Gastrocnemius medialis (tissue), 4 donors: Measurements from ENCODE around the gene PSMA1. TPM values are rescaled to one million over a fixed set of nuclear protein-coding genes. Genes with fewer than 3 reads are reported as not detected.

ENCODE experiments used
- ATAC-seq, 2 donors: fragments of 150-250 bp; one replicate each; pipeline ENCODE4 v1.9.1; 2016
- DNase-seq, 2 donors: peaks; one replicate each; pipeline ENCODE4 v3.0.0-alpha.2; 2019
- H3K27ac ChIP-seq, 4 donors: fragments of 200-600 bp; sonication (generic); 1 replicate in 1 of 4; 2 replicates in 3 of 4; pipeline ENCODE4 v1.5.1; 2016 to 2018; ENCODE audit warnings: mild to moderate bottlenecking in 2 of 4, moderate library complexity in 1 of 4
- H3K27me3 ChIP-seq, 3 donors: fragments of 200-600 bp; sonication (generic) in 2 of 3; 1 replicate in 1 of 3; 2 replicates in 2 of 3; pipeline versions ENCODE4 v1.5.1 to v1.6.0; 2016 to 2019; ENCODE audit warnings: mild to moderate bottlenecking in 1 of 3, moderate library complexity in 1 of 3
- H3K36me3 ChIP-seq, 2 donors: fragments of 200-600 bp; sonication (generic) in 1 of 2; one replicate each; pipeline ENCODE4 v1.5.1; 2017 to 2018
- H3K4me1 ChIP-seq, 2 donors: fragments of 200-600 bp; sonication (generic) in 1 of 2; one replicate each; pipeline ENCODE4 v1.5.1; 2016 to 2017; ENCODE audit warnings: mild to moderate bottlenecking in 2 of 2
- H3K4me3 ChIP-seq, 4 donors: fragments of 200-600 bp; sonication (generic) in 3 of 4; 1 replicate in 1 of 4; 2 replicates in 3 of 4; pipeline ENCODE4 v1.5.1; 2016 to 2019; ENCODE audit warnings: mild to moderate bottlenecking in 2 of 4
- H3K9me3 ChIP-seq, 3 donors: fragments of 200-600 bp; sonication (generic) in 2 of 3; 1 replicate in 1 of 3; 2 replicates in 2 of 3; pipeline ENCODE4 v1.5.1; 2016 to 2019
- POLR2A ChIP-seq, 2 donors: fragments of 450-650 bp; IDR thresholded peaks; one replicate each; pipeline ENCODE4 v1.6.1; 2017; ENCODE audit warnings: antibody characterized with exemption in 2 of 2, mild to moderate bottlenecking in 2 of 2, moderate library complexity in 2 of 2
- in situ Hi-C, 4 donors: fragments of 200-750 bp; cut with MboI; loops; one replicate each; pipeline versions ENCODE4 v1.15.0 to v1.8.0; 2017; ENCODE audit warnings: low sequenced_read_pairs in 4 of 4
- intact Hi-C: fragments of 100-400 bp; cut with DNase I; formaldehyde crosslinking; loops from one replicate; pipeline ENCODE4 v1.15.1; 2023; ENCODE audit warnings: low total_unique reads
- total RNA-seq, 4 donors: library from RNA; depleted of rRNA; stranded (reverse); fragments of >200 nt; gene quantifications; one replicate each; pipeline versions ENCODE4 v1.1.0 to v1.2.3, GENCODE V29; 2016
- TF ChIP-seq, protein P1 (sequence below), 5 experiments: fragments of 450-650 bp in 3 of 5; fragments of 200-600 bp in 2 of 5; sonication (generic) in 2 of 5; IDR thresholded peaks in 4 of 5; conservative IDR thresholded peaks in 1 of 5; 1 replicate in 4 of 5; 2 replicates in 1 of 5; pipeline ENCODE4 v1.5.1; 2016 to 2019; ENCODE audit warnings: antibody characterized with exemption in 5 of 5, mild to moderate bottlenecking in 3 of 5, moderate library complexity in 3 of 5

PSMA1 gene
- total RNA-seq, 4 donors from 2014 or later: 202 to 215 (median 206) TPM

DNA sequence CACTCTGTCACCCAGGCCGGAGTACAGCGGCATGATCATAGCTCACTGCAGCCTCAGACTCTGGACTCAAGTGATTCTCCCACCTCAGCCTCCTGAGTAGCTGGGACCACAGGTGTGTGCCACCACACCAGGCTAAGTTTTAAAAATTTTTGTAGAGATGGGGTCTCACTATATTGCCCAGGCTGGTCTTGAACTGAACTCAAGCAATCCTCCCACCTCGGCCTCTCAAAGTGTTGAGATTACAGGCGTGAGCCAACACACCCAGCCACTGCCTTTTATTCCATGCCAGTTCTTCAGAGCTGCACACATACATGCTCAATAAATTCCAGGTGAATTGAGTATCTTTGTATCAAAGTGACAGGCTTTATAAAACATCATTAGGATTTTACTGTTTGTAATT, 18.1 kb downstream of the PSMA1 start:
- Histone ChIP-seq H3K27ac (no peak overlapping the region), H3K4me1 (peaks cover 14 to 22% of the 10 kb centered on the region in 2 donors), H3K27me3 (no peaks in the 10 kb centered on the region), H3K9me3 (no peaks in the 10 kb centered on the region), H3K36me3 (peaks cover 3 to 44% of the 10 kb centered on the region in 2 donors), H3K4me3 (no peak overlapping the region)
- in situ Hi-C loops (loop anchor here in 1 of 4 donors (25.0 kb wide), 1 partner anchor 385 kb away; the partner anchor contains the start of gene CYP2R1), intact Hi-C loops (no loop called here)
- ATAC-seq (no peak), DNase-seq (no peak)
- TF ChIP-seq, protein P1, sequence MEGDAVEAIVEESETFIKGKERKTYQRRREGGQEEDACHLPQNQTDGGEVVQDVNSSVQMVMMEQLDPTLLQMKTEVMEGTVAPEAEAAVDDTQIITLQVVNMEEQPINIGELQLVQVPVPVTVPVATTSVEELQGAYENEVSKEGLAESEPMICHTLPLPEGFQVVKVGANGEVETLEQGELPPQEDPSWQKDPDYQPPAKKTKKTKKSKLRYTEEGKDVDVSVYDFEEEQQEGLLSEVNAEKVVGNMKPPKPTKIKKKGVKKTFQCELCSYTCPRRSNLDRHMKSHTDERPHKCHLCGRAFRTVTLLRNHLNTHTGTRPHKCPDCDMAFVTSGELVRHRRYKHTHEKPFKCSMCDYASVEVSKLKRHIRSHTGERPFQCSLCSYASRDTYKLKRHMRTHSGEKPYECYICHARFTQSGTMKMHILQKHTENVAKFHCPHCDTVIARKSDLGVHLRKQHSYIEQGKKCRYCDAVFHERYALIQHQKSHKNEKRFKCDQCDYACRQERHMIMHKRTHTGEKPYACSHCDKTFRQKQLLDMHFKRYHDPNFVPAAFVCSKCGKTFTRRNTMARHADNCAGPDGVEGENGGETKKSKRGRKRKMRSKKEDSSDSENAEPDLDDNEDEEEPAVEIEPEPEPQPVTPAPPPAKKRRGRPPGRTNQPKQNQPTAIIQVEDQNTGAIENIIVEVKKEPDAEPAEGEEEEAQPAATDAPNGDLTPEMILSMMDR (IDR thresholded peaks at IDR 0.05 in 4 of 5, conservative IDR thresholded peaks at IDR 0.05 in 1 of 5): no peak
- TF ChIP-seq POLR2A (IDR thresholded peaks at IDR 0.05): no peak

DNA sequence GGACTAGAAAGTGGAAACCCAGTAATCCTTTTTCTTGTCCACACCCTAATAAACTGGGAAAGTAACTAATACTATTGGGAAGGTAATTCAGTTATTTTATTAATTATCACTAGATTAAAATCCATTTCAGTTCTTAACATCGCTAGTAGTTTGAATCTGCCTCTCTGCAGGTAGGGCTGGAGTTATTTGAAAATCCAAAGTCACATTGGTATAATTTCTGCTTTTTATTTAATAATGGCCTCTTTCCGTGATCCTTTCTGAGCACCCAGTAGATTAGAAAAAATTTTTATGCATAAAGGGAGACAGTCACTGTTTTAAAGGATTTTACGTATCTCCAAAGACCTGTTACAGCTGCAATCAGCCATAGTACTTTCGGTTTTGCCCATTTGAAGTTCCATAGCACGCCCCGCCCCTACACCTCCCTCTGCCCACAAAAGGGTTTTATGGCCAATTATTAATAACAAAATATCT, 20.0 kb downstream of the PSMA1 start:
- DNase-seq (peak; percentile 10 to 23), ATAC-seq (peak; percentile 37 to 67)
- peaks cover under 1 to 35% of the 10 kb centered on the region in 2 donors for H3K36me3 ChIP-seq
- H3K4me1 ChIP-seq: peaks cover 19 to 37% of the 10 kb centered on the region in 2 donors
- peak overlapping the region; percentile 72 to 96 (median 84) for H3K4me3 ChIP-seq
- TF ChIP-seq, protein P1 (IDR thresholded peaks at IDR 0.05 in 4 of 5, conservative IDR thresholded peaks at IDR 0.05 in 1 of 5): no peak
- no peak for TF ChIP-seq POLR2A (IDR thresholded peaks at IDR 0.05)
- no peaks in the 10 kb centered on the region for H3K9me3 ChIP-seq
- H3K27me3 ChIP-seq: no peaks in the 10 kb centered on the region
- peak overlapping the region; percentile 88 to 94 (median 92) for H3K27ac ChIP-seq
- intact Hi-C loops: no loop called here
- in situ Hi-C loops: loop anchor here in 1 of 4 donors (25.0 kb wide), 1 partner anchor 387 kb away; the partner anchor contains the start of gene CYP2R1

DNA sequence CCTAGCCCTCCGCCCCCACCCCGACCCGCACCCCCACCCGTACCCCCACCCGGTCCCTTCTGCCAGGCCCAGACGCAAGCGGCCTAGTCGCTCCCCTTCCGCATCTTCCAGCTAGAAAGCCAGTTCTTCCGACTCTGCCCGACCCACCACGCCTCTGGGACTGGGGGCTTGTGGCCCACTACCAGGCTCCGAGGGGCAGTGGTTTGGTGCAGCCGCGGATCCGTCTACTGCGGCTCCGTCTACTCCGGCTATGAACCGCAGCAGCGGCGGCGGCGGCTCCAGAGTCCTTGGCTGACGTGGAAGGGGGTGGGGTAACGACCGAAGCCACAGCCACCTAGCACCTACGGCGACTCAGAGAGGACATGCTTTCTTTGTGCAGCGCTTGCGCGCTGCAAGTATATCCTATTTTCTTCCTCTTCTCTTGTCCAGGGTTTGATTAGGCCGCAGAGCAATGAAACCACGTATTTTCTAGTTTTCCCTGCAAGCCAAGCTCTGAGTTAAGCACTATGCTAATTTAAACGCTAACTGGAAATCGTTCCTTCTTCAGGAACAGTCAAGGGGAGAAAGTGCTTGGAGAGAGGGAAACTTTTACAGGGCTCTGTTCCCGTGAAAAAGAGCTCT, 20.5 kb downstream of the PSMA1 start, which contains the start of gene COPB1:
Gene COPB1 (minus strand): TSS at position 252 of the 621 bp plus-strand sequence. CDS start 883 bp downstream, outside the sequence.
- TF ChIP-seq, protein P1 (IDR thresholded peaks at IDR 0.05 in 4 of 5, conservative IDR thresholded peaks at IDR 0.05 in 1 of 5): no peak
- peak; percentile 71 to 74 for TF ChIP-seq POLR2A (IDR thresholded peaks at IDR 0.05)
- no peaks in the 10 kb centered on the region for H3K9me3 ChIP-seq
- H3K4me1 ChIP-seq: peaks cover 19 to 37% of the 10 kb centered on the region in 2 donors
- intact Hi-C loops: loop anchor here (1.0 kb wide), 1 partner anchor 21 kb away; the partner anchor contains the start of gene PSMA1
- ATAC-seq (peak; percentile 95 to 98), DNase-seq (peak; percentile 88 to 89)
- in situ Hi-C loops: loop anchor here in 1 of 4 donors (25.0 kb wide), 1 partner anchor 388 kb away; the partner anchor contains the start of gene CYP2R1
- H3K36me3 ChIP-seq: peaks cover 0 to 35% of the 10 kb centered on the region in 2 donors
- H3K4me3 ChIP-seq: peak within 1 kb of the TSS; percentile 72 to 96 (median 84)
- H3K27ac ChIP-seq: peak within 1 kb of the TSS; percentile 88 to 94 (median 92)
- H3K27me3 ChIP-seq: no peaks in the 10 kb centered on the region

DNA sequence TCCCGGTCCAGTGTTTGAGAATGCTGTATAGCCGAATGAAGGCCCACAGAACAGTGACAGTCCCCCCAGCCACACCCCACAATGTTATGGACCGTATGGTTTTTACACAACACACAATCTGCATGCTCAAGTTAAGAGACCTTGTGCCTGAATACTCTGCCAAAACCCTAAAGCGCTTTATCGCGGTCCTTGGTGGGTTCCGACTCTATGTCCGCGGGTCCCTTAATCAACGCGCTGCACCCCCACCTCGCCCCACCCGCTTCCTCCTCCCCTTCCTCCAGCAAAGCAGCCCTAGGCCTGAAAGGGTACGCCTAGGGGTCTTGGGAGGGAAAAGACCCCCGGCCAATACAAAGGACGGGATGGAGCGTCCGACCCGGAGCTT, 21.0 kb downstream of the PSMA1 start:
- Histone ChIP-seq H3K4me3 (peak overlapping the region; percentile 72 to 96 (median 84)), H3K27ac (peak overlapping the region; percentile 88 to 94 (median 92)), H3K27me3 (no peaks in the 10 kb centered on the region), H3K9me3 (no peaks in the 10 kb centered on the region), H3K4me1 (peaks cover 19 to 37% of the 10 kb centered on the region in 2 donors), H3K36me3 (peaks cover 0 to 35% of the 10 kb centered on the region in 2 donors)
- in situ Hi-C loops (no loop called here), intact Hi-C loops (loop anchor here (1.0 kb wide), 1 partner anchor 21 kb away; the partner anchor contains the start of gene PSMA1)
- DNase-seq: peak in 1 of 2 donors; percentile 22
- peak; percentile 23 to 35 for ATAC-seq
- no peak for TF ChIP-seq POLR2A (IDR thresholded peaks at IDR 0.05)
- TF ChIP-seq, protein P1 (IDR thresholded peaks at IDR 0.05 in 4 of 5, conservative IDR thresholded peaks at IDR 0.05 in 1 of 5): no peak
